AG09319 (cell line): ENCODE data around the gene CMTR1.

Experiments
- DNase-seq: peaks from one replicate; pipeline ENCODE4 v3.0.0-alpha.2; 2010; ENCODE audit warnings: low read depth; ENCODE audit errors: extremely low read depth
- TF ChIP-seq, protein P1 (sequence below): IDR thresholded peaks from 2 replicates; pipeline ENCODE4 v1.5.1; 2011; ENCODE audit warnings: low read depth, mild to moderate bottlenecking, inconsistent platforms, low read length, moderate library complexity

CMTR1 gene

DNA sequence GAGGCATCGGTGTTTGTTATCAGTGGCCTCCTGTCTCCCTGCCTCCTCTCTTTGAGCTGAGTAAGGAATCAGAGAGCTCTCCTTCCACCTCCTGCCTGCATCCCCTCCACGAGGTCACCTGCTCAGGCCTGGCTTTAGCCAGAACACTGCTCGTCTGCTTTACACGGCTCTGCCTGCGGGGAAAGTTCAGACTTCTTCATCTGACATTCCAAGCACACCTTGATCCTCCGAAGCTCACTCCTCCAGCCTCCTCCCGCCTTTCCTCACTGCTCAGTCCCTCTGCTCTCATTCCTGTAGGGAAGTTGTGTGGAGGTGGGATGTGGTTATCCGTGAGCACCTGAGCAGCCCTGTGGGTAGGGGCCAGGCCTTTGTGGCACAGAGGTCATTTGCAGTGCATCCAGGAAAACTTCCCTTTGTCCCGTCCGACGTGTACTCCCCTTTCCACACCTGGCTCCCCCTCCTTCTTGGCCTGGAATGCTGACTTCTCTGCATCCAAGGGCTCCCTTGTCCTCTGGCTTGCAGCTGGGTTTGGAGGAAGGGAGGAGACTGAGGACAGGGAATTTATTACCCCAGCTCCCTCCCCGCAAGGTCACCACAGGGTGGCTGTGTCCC lies 79.5 kb downstream of the CMTR1 start:
- TF ChIP-seq, protein P1, sequence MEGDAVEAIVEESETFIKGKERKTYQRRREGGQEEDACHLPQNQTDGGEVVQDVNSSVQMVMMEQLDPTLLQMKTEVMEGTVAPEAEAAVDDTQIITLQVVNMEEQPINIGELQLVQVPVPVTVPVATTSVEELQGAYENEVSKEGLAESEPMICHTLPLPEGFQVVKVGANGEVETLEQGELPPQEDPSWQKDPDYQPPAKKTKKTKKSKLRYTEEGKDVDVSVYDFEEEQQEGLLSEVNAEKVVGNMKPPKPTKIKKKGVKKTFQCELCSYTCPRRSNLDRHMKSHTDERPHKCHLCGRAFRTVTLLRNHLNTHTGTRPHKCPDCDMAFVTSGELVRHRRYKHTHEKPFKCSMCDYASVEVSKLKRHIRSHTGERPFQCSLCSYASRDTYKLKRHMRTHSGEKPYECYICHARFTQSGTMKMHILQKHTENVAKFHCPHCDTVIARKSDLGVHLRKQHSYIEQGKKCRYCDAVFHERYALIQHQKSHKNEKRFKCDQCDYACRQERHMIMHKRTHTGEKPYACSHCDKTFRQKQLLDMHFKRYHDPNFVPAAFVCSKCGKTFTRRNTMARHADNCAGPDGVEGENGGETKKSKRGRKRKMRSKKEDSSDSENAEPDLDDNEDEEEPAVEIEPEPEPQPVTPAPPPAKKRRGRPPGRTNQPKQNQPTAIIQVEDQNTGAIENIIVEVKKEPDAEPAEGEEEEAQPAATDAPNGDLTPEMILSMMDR, result no peak

DNA sequence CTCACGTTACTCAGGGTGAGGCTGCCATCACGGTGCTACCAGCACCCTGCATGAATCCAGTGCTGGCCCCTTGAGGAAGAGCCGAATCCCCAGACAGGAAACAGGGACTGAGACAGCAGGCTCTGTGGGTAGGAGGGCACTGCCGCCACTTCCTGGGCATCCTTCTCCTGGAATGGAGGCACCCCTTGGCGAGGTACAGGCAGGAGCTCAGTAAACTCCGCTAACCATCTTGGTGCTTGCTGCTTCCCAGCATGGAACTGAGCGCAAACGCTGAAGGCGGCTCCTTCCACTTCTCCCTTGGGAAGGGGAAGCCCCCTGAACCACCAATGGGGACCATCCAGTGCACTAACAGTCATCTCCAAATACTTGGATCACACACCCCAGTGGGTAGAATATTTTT lies 80.1 kb downstream of the CMTR1 start:
- TF ChIP-seq, protein P1, result no peak
- DNase-seq, result no peak

More for the DNA sequence above, 79.5 kb downstream of the CMTR1 start:
- no peak for DNase-seq

DNA sequence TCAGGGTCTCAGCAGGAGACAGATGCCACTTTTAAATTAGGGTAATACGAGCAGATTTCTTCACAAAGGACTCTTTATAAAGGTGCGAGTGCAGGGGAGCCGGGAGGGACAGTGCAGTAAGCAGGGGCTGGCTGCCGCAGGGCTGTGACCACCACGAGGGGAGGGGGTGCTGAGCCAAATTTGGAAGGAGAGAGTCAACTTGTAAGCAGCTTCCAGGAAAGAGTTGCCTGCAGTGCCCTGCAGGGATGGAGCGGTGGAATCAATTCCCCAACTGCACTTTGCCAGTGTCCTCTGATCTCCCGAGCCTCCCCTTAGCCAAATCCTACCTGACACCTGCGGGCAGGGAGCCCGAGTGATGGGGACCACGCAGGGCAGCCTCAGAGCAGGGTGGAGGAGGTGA lies 80.6 kb downstream of the CMTR1 start:
- TF ChIP-seq, protein P1, result no peak

DNA sequence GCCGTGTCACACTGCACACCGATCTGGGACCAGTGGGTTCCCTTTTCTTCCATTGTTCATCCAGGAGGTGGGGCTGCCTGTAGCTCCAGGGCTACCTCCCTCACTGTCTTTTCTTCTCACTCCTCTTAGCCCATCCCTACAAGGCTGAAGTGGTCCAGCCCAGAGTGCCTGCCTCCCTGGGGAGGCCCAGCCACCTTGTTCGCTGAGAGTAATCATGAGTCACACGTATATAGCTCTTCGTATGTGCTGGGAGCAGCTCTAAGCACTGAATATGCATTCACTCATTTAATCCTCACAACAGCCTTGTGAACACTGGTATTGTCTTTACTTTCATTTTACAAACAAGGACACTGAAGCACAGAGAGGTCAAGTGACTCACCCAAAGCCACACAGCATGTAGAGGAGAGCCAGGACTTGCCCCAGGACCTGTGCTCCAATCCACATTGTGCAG lies 81.3 kb downstream of the CMTR1 start:
- no peak for DNase-seq
- TF ChIP-seq, protein P1, result no peak

More for the DNA sequence above, 80.6 kb downstream of the CMTR1 start:
- DNase-seq, result no peak

DNA sequence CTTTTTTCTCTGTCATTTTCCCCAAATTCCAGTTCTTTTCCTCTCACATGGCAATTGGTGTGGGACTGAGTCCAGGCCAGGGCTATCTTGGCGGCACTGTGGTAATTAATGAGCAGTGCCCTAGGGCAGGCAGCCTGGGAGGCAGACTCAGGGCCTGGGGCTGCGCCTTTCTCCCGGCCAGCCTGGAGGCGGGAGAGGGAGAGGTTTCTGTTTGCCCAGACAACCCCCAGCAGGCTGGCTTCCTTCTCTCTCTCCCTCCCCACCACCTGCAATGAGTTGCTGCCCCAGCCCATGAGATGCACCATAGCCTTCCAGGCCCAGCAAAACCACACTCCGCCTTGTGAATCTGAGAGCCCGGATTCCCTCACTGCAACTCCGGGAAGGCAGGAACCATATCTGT lies 81.8 kb downstream of the CMTR1 start:
- TF ChIP-seq, protein P1, result no peak
- DNase-seq, result no peak

DNA sequence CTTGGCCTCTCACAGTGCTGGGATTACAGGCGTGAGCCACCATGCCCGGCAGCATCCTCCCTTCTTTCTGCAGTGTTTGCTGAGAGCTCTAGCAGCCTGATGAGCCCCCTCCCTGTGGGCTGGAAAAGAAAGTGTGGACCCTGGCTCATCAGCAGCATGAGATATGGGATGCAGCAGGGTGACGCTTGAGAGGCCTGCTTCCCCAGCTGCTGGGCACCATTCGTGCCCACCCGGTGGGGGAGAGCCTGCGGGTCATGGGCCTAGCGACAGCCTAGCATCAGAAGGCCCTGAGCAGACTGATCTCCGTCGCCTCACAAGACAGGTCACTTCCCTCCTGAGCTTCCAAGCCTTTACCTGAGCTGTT lies 82.7 kb downstream of the CMTR1 start:
- DNase-seq, result no peak
- TF ChIP-seq, protein P1, result no peak

DNA sequence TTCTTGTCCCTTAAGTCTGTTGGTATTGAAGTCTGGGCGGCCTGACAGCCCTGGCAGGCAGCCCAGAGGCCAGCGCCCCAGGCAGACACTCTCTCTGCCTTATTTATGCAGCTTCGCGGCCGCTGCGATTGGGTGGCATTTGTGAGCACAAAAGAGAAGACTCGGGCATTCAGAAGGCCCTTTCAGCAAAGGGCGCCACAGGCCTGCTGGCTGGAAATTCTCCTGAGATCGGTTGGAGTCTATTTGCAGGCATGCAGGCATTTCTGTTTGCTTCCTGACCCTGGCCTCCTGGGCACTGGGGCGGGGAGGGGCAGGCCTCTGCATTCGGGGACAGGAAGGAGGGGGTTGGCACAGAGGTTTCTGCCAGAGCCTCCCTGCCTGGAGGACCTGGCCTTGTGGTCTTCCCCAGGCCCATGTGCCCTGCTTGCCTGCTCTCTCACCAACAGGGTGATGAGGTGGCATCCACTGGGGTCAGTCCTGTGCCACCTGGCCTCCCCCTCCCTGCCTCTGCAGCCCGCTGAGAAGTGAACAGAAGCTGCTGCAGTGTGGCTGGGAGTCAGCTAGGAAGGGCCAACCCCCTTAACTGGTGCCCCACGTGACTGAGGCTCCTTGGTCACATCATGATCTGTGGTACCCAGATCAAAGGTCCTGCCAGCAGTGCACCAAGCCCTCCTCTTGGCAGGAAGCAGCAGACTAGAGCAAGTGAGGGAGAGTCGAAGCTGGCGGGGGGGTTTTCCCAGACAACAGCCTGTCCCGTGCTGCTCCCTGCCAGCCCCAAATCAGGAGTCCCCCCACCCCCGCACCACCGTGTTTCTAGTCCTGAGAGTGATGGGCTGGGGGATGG lies 83.3 kb downstream of the CMTR1 start:
- DNase-seq, result no peak
- TF ChIP-seq, protein P1, result no peak
